BJ (cell line): Measurements from ENCODE around the gene CFAP54. TPM values are rescaled to one million over a fixed set of nuclear protein-coding genes. Genes with fewer than 3 reads are reported as not detected.
A peak's percentile ranks its signal among the peaks of the same experiment; 100 is the strongest.

Source experiments
- CTCF ChIA-PET: fragments of 350-600 bp; formaldehyde crosslinking; extraction: SDS; loops from one replicate; lab custom pipeline; 2021; ENCODE audit warnings: antibody characterized with exemption, inconsistent platforms; lab: Yijun Ruan, JAX
- POLR2A ChIA-PET: fragments of 300-600 bp; sonication (Branson Sonifier 250); formaldehyde crosslinking; extraction: SDS; loops from one replicate; lab custom pipeline; 2021; ENCODE audit warnings: antibody characterized with exemption; lab: Charles Lee
- DNase-seq: peaks from one replicate; pipeline ENCODE4 v3.0.0-alpha.2; 2011; ENCODE audit warnings: low read depth
- H3K27me3 ChIP-seq: 2 replicates; pipeline ENCODE4 v1.6.0; 2011; ENCODE audit warnings: low read length; ENCODE audit not compliant: control insufficient read depth, insufficient read depth
- H3K36me3 ChIP-seq: 2 replicates; pipeline ENCODE4 v1.5.1; 2011; ENCODE audit warnings: low read length; ENCODE audit not compliant: control insufficient read depth, insufficient read depth
- H3K4me3 ChIP-seq: 2 replicates; pipeline ENCODE4 v1.5.1; 2011; ENCODE audit warnings: low read depth, mild to moderate bottlenecking, control low read depth, low read length
- CTCF ChIP-seq: IDR thresholded peaks from 2 replicates; pipeline ENCODE4 v1.5.1; 2011; ENCODE audit warnings: low read depth, mild to moderate bottlenecking, control low read depth, inconsistent platforms, low read length, moderate library complexity; ENCODE audit not compliant: insufficient read depth
- polyA minus RNA-seq: library from RNA; depleted of rRNA, polyadenylated mRNA; stranded (reverse); fragments of >200 nt; gene quantifications from 2 replicates; pipeline ENCODE4 v1.2.3, GENCODE V29; 2011; rRNA and poly(A)+ RNA removed
- polyA plus RNA-seq: library from polyadenylated mRNA; depleted of rRNA; stranded (reverse); fragments of >200 nt; gene quantifications from 2 replicates; pipeline ENCODE4 v1.2.3, GENCODE V29; 2011; rRNA removed

Gene CFAP54
- polyA plus RNA-seq (0.16 and 0.38 TPM in 2 replicates), polyA minus RNA-seq (0.47 TPM in 1 of 2 replicates, not detected in the other)

GRCh38 chr12:96489392-96490056 lies at the start of gene CFAP54:
Gene CFAP54, plus strand, starts transcription at chr12:96489577. Its CDS starts 33 bp downstream, at chr12:96489610.
- TF ChIP-seq CTCF: peak; percentile 94
- no peaks in the 10 kb centered on the region for H3K36me3 ChIP-seq
- ChIA-PET CTCF (interaction anchor here (0.6 to 3.2 kb wide), 30 partner anchors 8 to 425 kb away, joined by 3 to 11 read pairs (median 4); partner anchors contain the start of gene CDK17), POLR2A (no interaction called here)
- DNase-seq: peak; percentile 43
- no peaks in the 10 kb centered on the region for H3K27me3 ChIP-seq
- peak within 1 kb of the TSS; percentile 70 for H3K4me3 ChIP-seq

GRCh38 chr12:96441816-96442215 lies 47.6 kb upstream of the CFAP54 start:
- Histone ChIP-seq H3K27me3 (no peaks in the 10 kb centered on the region), H3K4me3 (no peak overlapping the region), H3K36me3 (no peaks in the 10 kb centered on the region)
- POLR2A ChIA-PET: no interaction called here
- no peak for DNase-seq
- CTCF ChIA-PET: no interaction called here
- no peak for TF ChIP-seq CTCF

- H3K4me3 ChIP-seq: no peak overlapping the region
- POLR2A ChIA-PET: no interaction called here
- TF ChIP-seq CTCF: no peak
- CTCF ChIA-PET: no interaction called here
- H3K27me3 ChIP-seq: no peaks in the 10 kb centered on the region
- no peaks in the 10 kb centered on the region for H3K36me3 ChIP-seq
- DNase-seq: no peak
Observed at GRCh38 chr12:96442906-96443305, 46.5 kb upstream of the CFAP54 start.

- ChIA-PET POLR2A (no interaction called here), CTCF (no interaction called here)
- Histone ChIP-seq H3K36me3 (no peaks in the 10 kb centered on the region), H3K27me3 (no peaks in the 10 kb centered on the region), H3K4me3 (no peak overlapping the region)
- DNase-seq: no peak
- TF ChIP-seq CTCF: no peak
Observed at GRCh38 chr12:96444399-96444798, 45.0 kb upstream of the CFAP54 start.

GRCh38 chr12:96445691-96446583 lies 43.4 kb upstream of the CFAP54 start:
- no peaks in the 10 kb centered on the region for H3K27me3 ChIP-seq
- no peak for TF ChIP-seq CTCF
- DNase-seq: peak; percentile 72
- H3K4me3 ChIP-seq: no peak overlapping the region
- no peaks in the 10 kb centered on the region for H3K36me3 ChIP-seq
- CTCF ChIA-PET: interaction anchor here (0.8 to 1.6 kb wide), 3 partner anchors 22 to 52 kb away, joined by 3 to 4 read pairs (median 3); no protein-coding TSS in a partner anchor
- POLR2A ChIA-PET: no interaction called here
